IMR-90 (cell line): ENCODE results near the gene SGCA. TPM values are rescaled to one million over a fixed set of nuclear protein-coding genes. Genes with fewer than 3 reads are reported as not detected.
A peak's percentile ranks its signal among the peaks of the same experiment; 100 is the strongest.

Experiments
- ATAC-seq: fragments of 200-7000 bp; cut with Tn5 transposase; 2 replicates; pipeline ENCODE4 v1.9.1; 2020; ENCODE audit warnings: low read depth, mild to moderate bottlenecking, moderate library complexity
- BruUV-seq: library from RNA; stranded (reverse); fragments of 400-500 nt; replicated peaks from 2 replicates; lab custom pipeline; 2021; lab: Mats Ljungman, UMichigan
- CTCF ChIA-PET: fragments of 300-600 bp; formaldehyde crosslinking; extraction: SDS; loops from one replicate; lab custom pipeline; 2021; ENCODE audit warnings: antibody characterized with exemption; lab: Yijun Ruan, JAX
- POLR2A ChIA-PET: fragments of 300-600 bp; sonication (Branson Sonifier 250); formaldehyde crosslinking; loops from one replicate; lab custom pipeline; 2022; ENCODE audit warnings: antibody characterized with exemption; ENCODE audit not compliant: unreplicated experiment; lab: Charles Lee
- DNase-seq: peaks from one replicate; pipeline ENCODE4 v3.0.0; 2013
- H2AFZ ChIP-seq: replicated peaks from 2 replicates; pipeline ENCODE3; 2013; ENCODE audit warnings: low read length, mild to moderate bottlenecking; ENCODE audit not compliant: poor library complexity
- H2AK5ac ChIP-seq: 2 replicates; pipeline ENCODE4 v1.6.1; 2013; ENCODE audit warnings: low read depth, low read length, inconsistent platforms
- H2AK9ac ChIP-seq: replicated peaks from 2 replicates; pipeline ENCODE3; 2013; ENCODE audit warnings: mild to moderate bottlenecking, low read depth, low read length, moderate library complexity; ENCODE audit not compliant: poor library complexity
- H2BK120ac ChIP-seq: 2 replicates; pipeline ENCODE4 v1.6.1; 2013; ENCODE audit warnings: low read depth, low read length, inconsistent platforms
- H2BK15ac ChIP-seq: 3 replicates; pipeline ENCODE4 v1.6.1; 2013; ENCODE audit warnings: low read depth, low read length, inconsistent platforms
- H2BK20ac ChIP-seq: 2 replicates; pipeline ENCODE4 v1.6.1; 2013; ENCODE audit warnings: low read depth, mild to moderate bottlenecking, inconsistent platforms, low read length, moderate library complexity
- H2BK5ac ChIP-seq: 2 replicates; pipeline ENCODE4 v1.6.1; 2013; ENCODE audit warnings: mild to moderate bottlenecking, low read depth, low read length, inconsistent platforms; ENCODE audit not compliant: poor library complexity, severe bottlenecking
- H3K14ac ChIP-seq: replicated peaks from 2 replicates; pipeline ENCODE4 v1.6.1; 2013; ENCODE audit warnings: low read depth, low read length, inconsistent platforms
- H3K18ac ChIP-seq: 2 replicates; pipeline ENCODE4 v1.6.1; 2013; ENCODE audit warnings: low read depth, low read length, control low read depth
- H3K23ac ChIP-seq: 2 replicates; pipeline ENCODE4 v1.6.1; 2013; ENCODE audit warnings: low read depth, low read length, inconsistent platforms
- H3K27ac ChIP-seq: 2 replicates; pipeline ENCODE4 v1.5.1; 2013; ENCODE audit warnings: mild to moderate bottlenecking, control low read depth, low read length; ENCODE audit not compliant: insufficient read depth
- H3K27me3 ChIP-seq: 2 replicates; pipeline ENCODE4 v1.6.1; 2013; ENCODE audit warnings: low read length; ENCODE audit not compliant: control insufficient read depth, insufficient read depth
- H3K36me3 ChIP-seq: 2 replicates; pipeline ENCODE4 v1.6.1; 2013; ENCODE audit warnings: low read length, mixed read lengths; ENCODE audit not compliant: control insufficient read depth, insufficient read depth
- H3K4ac ChIP-seq: 2 replicates; pipeline ENCODE4 v1.6.1; 2013; ENCODE audit warnings: low read depth, low read length, inconsistent platforms
- H3K4me1 ChIP-seq: 2 replicates; pipeline ENCODE4 v1.6.1; 2013; ENCODE audit warnings: low read length, mixed read lengths; ENCODE audit not compliant: control insufficient read depth, insufficient read depth
- H3K4me2 ChIP-seq: 2 replicates; pipeline ENCODE4 v1.6.1; 2013; ENCODE audit warnings: low read depth, mild to moderate bottlenecking, control low read depth, low read length, moderate library complexity
- H3K4me3 ChIP-seq: 2 replicates; pipeline ENCODE4 v1.5.1; 2013; ENCODE audit warnings: low read depth, mild to moderate bottlenecking, control low read depth, low read length, moderate library complexity; ENCODE audit not compliant: insufficient read depth
- H3K56ac ChIP-seq: 2 replicates; pipeline ENCODE4 v1.6.1; 2013; ENCODE audit warnings: low read length, inconsistent platforms; ENCODE audit not compliant: insufficient read depth; ENCODE audit errors: extremely low read depth
- H3K79me1 ChIP-seq, 2 experiments: 2 replicates each; pipeline ENCODE4 v1.6.1; 2013; ENCODE audit warnings: low read length in 2 of 2, inconsistent platforms in 1 of 2, low read depth in 1 of 2
- H3K9ac ChIP-seq: 2 replicates; pipeline ENCODE4 v1.6.1; 2013; ENCODE audit warnings: low read depth, low read length, control low read depth
- H3K9me1 ChIP-seq: 2 replicates; pipeline ENCODE4 v1.6.1; 2013; ENCODE audit warnings: low read length, inconsistent platforms; ENCODE audit not compliant: insufficient read depth
- H3K9me3 ChIP-seq: 2 replicates; pipeline ENCODE4 v1.6.1; 2013; ENCODE audit warnings: low read length; ENCODE audit not compliant: control insufficient read depth, insufficient read depth
- H4K20me1 ChIP-seq: 2 replicates; pipeline ENCODE4 v1.6.1; 2013; ENCODE audit warnings: low read length, inconsistent platforms; ENCODE audit not compliant: insufficient read depth
- H4K5ac ChIP-seq: 2 replicates; pipeline ENCODE4 v1.6.1; 2013; ENCODE audit warnings: mild to moderate bottlenecking, low read depth, low read length, control low read depth
- H4K8ac ChIP-seq, 2 experiments: 2 replicates each; pipeline ENCODE4 v1.6.1; 2013; ENCODE audit warnings: low read depth in 2 of 2, low read length in 2 of 2, control low read depth in 1 of 2, inconsistent platforms in 1 of 2
- H4K91ac ChIP-seq: 2 replicates; pipeline ENCODE4 v1.6.1; 2013; ENCODE audit warnings: low read depth, low read length, inconsistent platforms; ENCODE audit not compliant: insufficient read depth
- CHD1 ChIP-seq: IDR thresholded peaks from 2 replicates; pipeline ENCODE4 v1.6.1; 2012; ENCODE audit warnings: low read depth, low read length, improper control_type of control experiment
- FOS ChIP-seq: fragments of 150-350 bp; IDR thresholded peaks from 2 replicates; pipeline ENCODE4 v1.6.1; 2016; ENCODE audit warnings: low read depth, low read length
- MXI1 ChIP-seq: IDR thresholded peaks from 2 replicates; pipeline ENCODE4 v1.6.1; 2012; ENCODE audit warnings: low read depth, mild to moderate bottlenecking, low read length, moderate library complexity, borderline replicate concordance
- WGBS, 2 experiments: methylation state at CpG; one replicate each; pipeline versions ENCODE4 v1.1.5 to v1.1.7; 2013; ENCODE audit warnings: missing lambda C conversion rate in 2 of 2; ENCODE audit not compliant: insufficient read length in 1 of 2; ENCODE audit errors: extremely low coverage in 2 of 2; 5-methylcytosine and 5-hydroxymethylcytosine counted together
- dilution Hi-C: fragments of 300-500 bp; cut with HindIII; formaldehyde crosslinking; loops from one replicate; pipeline ENCODE4 v1.14.3; 2018; ENCODE audit warnings: low sequenced_read_pairs; ENCODE audit not compliant: unreplicated experiment
- in situ Hi-C: fragments of 300-500 bp; cut with MboI; formaldehyde crosslinking; loops from 3 replicates; pipeline ENCODE4 v1.14.3; 2019; ENCODE audit warnings: low sequenced_read_pairs, inconsistent platforms, mixed read lengths
- intact Hi-C: fragments of 100-400 bp; cut with micrococcal nuclease; formaldehyde crosslinking; loops from 2 replicates; pipeline ENCODE4 v1.10.0; 2022
- polyA plus RNA-seq, 3 experiments: library from polyadenylated mRNA; depleted of rRNA; stranded (reverse); fragments of >200 nt; gene quantifications; 2 replicates each; pipeline ENCODE4 v1.2.3, GENCODE V29; 2012; ENCODE audit warnings: low replicate concordance in 1 of 3
- total RNA-seq: library from RNA; depleted of rRNA; stranded (reverse); fragments of >200 nt; gene quantifications from 2 replicates; pipeline ENCODE4 v1.2.3, GENCODE V29; 2012

The SGCA gene
- total and polyA plus RNA-seq, 2 of the 4 experiments (the other 2 are of a cell fraction): 0.19 TPM; not detected in 1

- POLR2A ChIA-PET: interaction anchor here (1.0 to 1.4 kb wide), 2 partner anchors 42 to 48 kb away, joined by 3 read pairs; no protein-coding TSS in a partner anchor
- intact Hi-C loops: loop anchor here (1.0 kb wide), 3 partner anchors 22 to 67 kb away; partner anchors contain the start of gene PDK2
- peak overlapping the region; percentile 34; the same call in 1 of the 2 replicates for H3K9ac ChIP-seq
Observed at GRCh38 chr17:50161911-50162288, 3.9 kb upstream of the SGCA start.

More at GRCh38 chr17:50161911-50162288, 3.9 kb upstream of the SGCA start:
- H3K14ac ChIP-seq: peak overlapping the region; percentile 91
- peaks cover 0 to 5% of the 10 kb centered on the region in 2 experiments; a peak in 1 of 4 replicates for H3K79me1 ChIP-seq
- peak overlapping the region; percentile 70 for H2AK9ac ChIP-seq
- H2BK20ac ChIP-seq: peak overlapping the region; percentile 90; the same call in 1 of the 2 replicates
- DNase-seq (no peak), ATAC-seq (no peak)
- peak overlapping the region in 1 of 2 experiments; percentile 90; a peak in 2 of 4 replicates for H4K8ac ChIP-seq
- no peak overlapping the region for H3K27ac ChIP-seq
- no peak for TF ChIP-seq FOS
- TF ChIP-seq CHD1: no peak
- no peak for TF ChIP-seq MXI1
- CTCF ChIA-PET: interaction anchor here (0.9 to 2.2 kb wide), 12 partner anchors 10 to 132 kb away, joined by 3 to 12 read pairs (median 4); no protein-coding TSS in a partner anchor
- H3K4ac ChIP-seq: peak overlapping the region; percentile 85
- H3K23ac ChIP-seq: peak overlapping the region; percentile 89; the same call in 1 of the 2 replicates
- BruUV-seq: no TSS peak
- H4K20me1 ChIP-seq: no peaks in the 10 kb centered on the region
- H3K9me3 ChIP-seq: no peaks in the 10 kb centered on the region
- peak overlapping the region; percentile 33; the same call in 1 of the 2 replicates for H2AK5ac ChIP-seq
- H3K36me3 ChIP-seq: no peaks in the 10 kb centered on the region
- 62% methylated on average over 9 of the region's 16 CpGs; no CpG with 5 or more reads in 1 of the 2 experiments for WGBS, 2 experiments
- in situ Hi-C loops: no loop called here
- peak overlapping the region; percentile 37; the same call in 1 of the 2 replicates for H4K5ac ChIP-seq
- H3K9me1 ChIP-seq: no peaks in the 10 kb centered on the region
- peaks cover 5% of the 10 kb centered on the region; the same call in 1 of the 2 replicates for H3K4me1 ChIP-seq
- no peak overlapping the region for H3K56ac ChIP-seq
- peak overlapping the region; percentile 79; the same call in 1 of the 3 replicates for H2BK15ac ChIP-seq
- H3K4me2 ChIP-seq: peak overlapping the region; percentile 83
- H3K18ac ChIP-seq: peak overlapping the region; percentile 15; the same call in 1 of the 2 replicates
- peak overlapping the region; percentile 90 for H2BK120ac ChIP-seq
- dilution Hi-C loops: no loop called here
- no peaks in the 10 kb centered on the region for H3K27me3 ChIP-seq
- H4K91ac ChIP-seq: peak overlapping the region; percentile 80; the same call in 1 of the 2 replicates
- H3K4me3 ChIP-seq: peak overlapping the region; percentile 10; the same call in 1 of the 2 replicates
- H2BK5ac ChIP-seq: no peak overlapping the region
- peak overlapping the region; percentile 100 for H2AFZ ChIP-seq
